Aorta (tissue), 5 donors: Measurements from ENCODE around the gene SLC43A2. TPM values are rescaled to one million over a fixed set of nuclear protein-coding genes. Genes with fewer than 3 reads are reported as not detected.
"Not testable (repeated sequence)": the region's sequence is repeated elsewhere in the genome, so short reads cannot be mapped to it uniquely, and the experiment has no call there.

ENCODE experiments used
- ATAC-seq: fragments of 200-7000 bp; cut with Tn5 transposase; one replicate; pipeline ENCODE4 v1.9.1; 2022; ENCODE audit warnings: moderate library complexity; ENCODE audit not compliant: low FRiP score
- DNase-seq, 2 donors: peaks; one replicate each; pipeline ENCODE4 v3.0.0-alpha.2; 2020
- H3K27ac ChIP-seq, 2 donors: one replicate each; pipeline ENCODE4 v1.5.1; 2013; ENCODE audit warnings: low read length in 2 of 2, mild to moderate bottlenecking in 2 of 2, moderate library complexity in 2 of 2, control low read depth in 1 of 2, inconsistent platforms in 1 of 2, low read depth in 1 of 2
- H3K27me3 ChIP-seq, 2 donors: one replicate each; pipeline ENCODE4 v1.6.1; 2013; ENCODE audit warnings: control low read depth in 1 of 2, low read length in 1 of 2, mild to moderate bottlenecking in 1 of 2, moderate library complexity in 1 of 2; ENCODE audit not compliant: insufficient read depth in 2 of 2, control insufficient read depth in 1 of 2
- H3K36me3 ChIP-seq, 2 donors: one replicate each; pipeline ENCODE4 v1.6.1; 2013; ENCODE audit warnings: control low read depth in 1 of 2, low read length in 1 of 2, mild to moderate bottlenecking in 1 of 2; ENCODE audit not compliant: insufficient read depth in 2 of 2, control insufficient read depth in 1 of 2
- H3K4me1 ChIP-seq, 2 donors: one replicate each; pipeline ENCODE4 v1.6.1; 2013; ENCODE audit warnings: low read length in 2 of 2, control low read depth in 1 of 2, mild to moderate bottlenecking in 1 of 2, moderate library complexity in 1 of 2; ENCODE audit not compliant: insufficient read depth in 2 of 2, control insufficient read depth in 1 of 2
- H3K4me3 ChIP-seq, 2 donors: one replicate each; pipeline ENCODE4 v1.5.1; 2013; ENCODE audit warnings: low read length in 2 of 2, control low read depth in 1 of 2, mild to moderate bottlenecking in 1 of 2
- H3K9me3 ChIP-seq: one replicate; pipeline ENCODE4 v1.6.1; 2013; ENCODE audit warnings: mild to moderate bottlenecking, low read length; ENCODE audit not compliant: control insufficient read depth
- WGBS, 2 donors: extraction: QIAGEN DNeasy Blood & Tissue Kit; methylation state at CpG; one replicate each; pipeline ENCODE4 v1.1.7; 2013; 5-methylcytosine and 5-hydroxymethylcytosine counted together
- intact Hi-C, 2 donors: fragments of 100-400 bp; cut with DNase I; formaldehyde crosslinking; loops; one replicate each; pipeline versions ENCODE4 v1.14.2 to v1.15.0; 2022
- polyA plus RNA-seq, 2 donors: library from polyadenylated mRNA; stranded (reverse); fragments of 200-250 nt; gene quantifications; one replicate each; pipeline ENCODE4 v1.2.3, GENCODE V29; 2013
- total RNA-seq, 2 donors: library from RNA; stranded (reverse); fragmentation: NEBNext Ultra II Directional; extraction: Animal tissue kit (Norgen Biotek cat#: 25700); gene quantifications; one replicate each; pipeline ENCODE4 v1.2.1, GENCODE V29; 2021
- donor health status: healthy with polysubstance abuse.
- donor health status: Bipolar disorder and iron deficiency.
- donor health status: DM: no; HTN: no; CAD: no.
- donor health status: DM: no; HTN: no; CAD: no.
- donor health status: DM: yes; HTN: yes; CAD: no.

The SLC43A2 gene
- total and polyA plus RNA-seq, 4 donors = 2.1 to 25.0 (median 9.6) TPM

DNA sequence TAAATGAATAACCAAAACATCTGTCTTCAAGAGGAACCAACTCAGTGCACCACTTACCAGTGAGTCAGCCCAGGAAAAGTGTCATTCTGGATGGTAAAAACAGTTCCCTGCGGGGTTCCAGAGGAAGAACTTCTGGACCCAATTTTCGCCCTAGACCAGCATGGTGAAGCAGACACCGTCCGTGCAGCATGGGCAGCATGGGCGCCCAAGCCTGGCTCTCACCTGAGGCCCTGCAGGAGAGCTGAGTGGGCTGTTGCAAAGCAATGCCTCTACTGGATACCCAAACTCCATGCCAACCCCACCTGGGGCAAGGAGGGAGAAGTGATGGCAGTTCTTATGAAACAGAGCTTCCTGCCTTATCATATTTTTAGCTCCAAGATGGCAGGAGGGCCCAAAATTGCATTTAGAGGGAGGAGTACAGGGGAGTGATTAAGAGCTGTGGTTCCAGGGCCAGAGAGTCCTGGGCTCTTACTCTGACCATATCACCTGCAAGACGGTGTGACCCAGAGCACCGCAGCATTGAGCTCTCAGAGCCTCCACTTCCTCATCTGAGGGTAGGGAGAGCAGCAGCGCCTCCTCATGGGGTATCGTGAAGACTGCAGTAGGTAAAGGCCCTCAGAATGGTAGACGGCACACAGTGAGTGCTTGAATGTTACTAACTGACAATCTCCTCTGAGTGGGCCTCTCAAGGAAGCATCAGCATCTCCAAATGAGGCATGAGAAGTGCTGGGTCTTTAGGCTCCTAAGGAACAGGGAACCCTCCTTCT lies 95.6 kb downstream of the SLC43A2 start:
- H3K27me3 ChIP-seq = no peaks in the 10 kb centered on the region
- no peak overlapping the region for H3K27ac ChIP-seq
- H3K4me3 ChIP-seq = no peak overlapping the region
- DNase-seq = no peak
- 77 to 78% methylated on average over 10 of the region's 10 CpGs for WGBS, 2 donors
- intact Hi-C loops = no loop called here
- no peaks in the 10 kb centered on the region for H3K36me3 ChIP-seq
- no peaks in the 10 kb centered on the region for H3K4me1 ChIP-seq
- no peaks in the 10 kb centered on the region for H3K9me3 ChIP-seq
- ATAC-seq = no peak

DNA sequence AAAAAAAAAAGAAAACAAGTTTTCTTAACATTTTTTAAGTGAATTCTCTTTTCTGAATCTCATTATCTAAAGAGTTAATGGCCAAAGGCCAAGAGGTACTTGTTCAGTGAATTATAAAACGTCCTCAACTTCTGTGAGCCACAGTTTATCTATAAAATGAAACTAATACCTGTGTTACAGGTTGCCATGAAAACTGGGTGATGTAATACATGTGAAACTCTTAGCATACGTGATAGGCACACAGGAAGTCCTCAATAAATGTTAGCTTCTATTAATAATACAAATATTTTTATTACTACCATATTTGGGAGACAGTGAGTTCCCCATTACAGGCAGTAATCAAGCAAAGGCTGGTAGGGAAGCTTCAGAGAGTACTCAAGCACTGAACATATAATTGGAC lies 98.8 kb downstream of the SLC43A2 start:
- Histone ChIP-seq H3K27me3 (no peaks in the 10 kb centered on the region), H3K4me1 (no peaks in the 10 kb centered on the region), H3K36me3 (peaks cover 3 to 5% of the 10 kb centered on the region in 2 donors), H3K4me3 (no peak overlapping the region), H3K27ac (no peak overlapping the region), H3K9me3 (no peaks in the 10 kb centered on the region)
- 24 to 27% methylated on average over 2 of the region's 2 CpGs for WGBS, 2 donors
- DNase-seq = no peak
- no peak for ATAC-seq
- intact Hi-C loops = no loop called here

DNA sequence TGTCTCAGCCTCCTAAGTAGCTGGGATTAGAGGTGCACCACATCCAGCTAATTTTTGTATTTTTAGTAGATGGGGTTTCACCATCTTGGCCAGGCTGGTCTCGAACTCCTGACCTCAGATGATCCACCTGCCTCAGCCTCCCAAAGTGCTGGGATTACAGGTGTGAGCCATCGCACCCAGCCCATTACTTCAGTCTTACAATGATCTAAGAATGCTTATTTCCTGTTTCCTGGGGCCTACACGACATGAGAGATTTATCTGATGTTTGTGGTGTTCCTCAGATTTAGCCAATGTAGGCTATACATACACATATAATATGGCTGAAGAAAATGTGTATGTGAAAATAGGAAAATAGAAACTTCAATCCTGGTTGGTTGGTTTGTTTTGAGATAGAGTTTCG lies 101.8 kb downstream of the SLC43A2 start:
- 78 to 89% methylated on average over 4 of the region's 4 CpGs for WGBS, 2 donors

DNA sequence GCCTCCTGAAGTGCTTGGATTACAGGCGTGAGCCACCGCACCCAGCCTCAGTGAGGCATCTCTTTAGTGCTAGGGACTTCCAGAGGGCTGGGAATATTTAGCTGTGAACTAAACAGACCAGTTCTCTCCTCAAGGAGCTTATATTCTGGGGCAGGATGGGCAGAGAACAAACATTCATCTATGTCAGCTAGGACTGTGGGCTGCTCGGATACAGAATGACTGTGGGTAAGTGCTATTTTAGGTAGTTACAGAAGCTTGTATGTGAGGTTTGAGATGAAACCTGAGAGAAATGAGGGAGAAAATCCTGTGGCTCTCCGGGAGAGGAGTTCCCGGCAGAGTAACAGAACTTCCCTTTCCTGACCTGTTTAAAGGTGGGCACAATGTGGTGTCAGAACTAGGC lies 106.0 kb downstream of the SLC43A2 start:
- intact Hi-C loops = no loop called here
- Histone ChIP-seq H3K4me1 (no peaks in the 10 kb centered on the region), H3K27me3 (no peaks in the 10 kb centered on the region), H3K36me3 (peaks cover 5 to 6% of the 10 kb centered on the region in 2 donors), H3K4me3 (no peak overlapping the region), H3K27ac (no peak overlapping the region), H3K9me3 (no peaks in the 10 kb centered on the region)
- 91 to 93% methylated on average over 5 of the region's 5 CpGs for WGBS, 2 donors
- DNase-seq = no peak
- no peak for ATAC-seq

More for the DNA sequence above, 101.8 kb downstream of the SLC43A2 start:
- H3K27me3 ChIP-seq, H3K9me3 ChIP-seq, intact Hi-C loops, ATAC-seq, DNase-seq, H3K27ac ChIP-seq, H3K4me1 ChIP-seq, H3K4me3 ChIP-seq, H3K36me3 ChIP-seq: not testable (repeated sequence)

DNA sequence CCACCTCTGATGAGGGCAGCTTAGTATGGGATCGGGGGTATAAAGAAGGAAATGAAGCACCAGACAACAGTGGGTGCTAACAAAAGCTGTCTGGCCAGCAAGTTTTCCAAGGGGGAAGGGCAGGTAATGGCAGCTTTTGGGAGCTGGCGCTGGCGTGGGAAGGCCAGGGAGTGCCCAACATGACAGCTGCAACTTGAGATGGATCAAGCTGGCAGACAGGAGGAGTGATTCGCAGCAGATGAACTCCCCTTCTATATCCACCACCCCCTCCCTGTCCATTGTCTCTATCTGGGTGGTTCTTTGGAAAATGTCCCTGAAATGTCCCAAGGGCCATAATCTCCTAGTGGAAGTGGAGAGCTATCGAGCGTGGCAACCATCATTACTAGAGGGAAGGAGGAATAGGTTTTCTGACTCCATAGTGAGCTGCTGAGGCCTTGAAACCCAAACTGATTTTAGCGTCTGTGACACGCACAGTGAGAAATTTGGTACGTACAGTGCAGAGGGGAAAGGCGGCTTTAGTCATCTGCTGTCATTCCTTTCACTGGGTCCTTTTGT lies 107.5 kb downstream of the SLC43A2 start:
- Histone ChIP-seq H3K9me3 (no peaks in the 10 kb centered on the region), H3K4me3 (no peak overlapping the region), H3K27ac (no peak overlapping the region), H3K4me1 (no peaks in the 10 kb centered on the region), H3K27me3 (no peaks in the 10 kb centered on the region), H3K36me3 (peaks cover 5 to 6% of the 10 kb centered on the region in 2 donors)
- intact Hi-C loops = no loop called here
- ATAC-seq (no peak), DNase-seq (no peak)
- WGBS, 2 donors = 82 to 87% methylated on average over 10 of the region's 10 CpGs

DNA sequence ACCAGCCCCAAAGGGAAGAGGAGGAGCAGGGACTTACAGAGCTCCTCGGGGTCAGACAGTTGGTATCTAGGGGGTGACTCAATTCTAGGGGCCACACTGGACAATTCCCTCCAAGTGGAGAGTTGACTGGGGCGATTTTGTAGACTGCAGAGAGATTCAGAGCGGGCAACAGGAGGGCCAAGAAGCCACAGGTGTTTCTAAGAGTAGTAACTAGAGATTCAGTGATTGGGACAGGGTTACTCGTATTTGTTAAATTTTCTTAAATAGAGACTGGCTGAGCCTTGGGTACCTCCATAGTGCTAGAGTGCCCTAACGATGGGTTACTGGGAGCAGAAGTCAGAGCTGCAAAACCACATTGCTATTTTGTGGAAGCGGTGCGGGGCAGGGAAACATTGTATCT lies 109.0 kb downstream of the SLC43A2 start:
- peaks cover 0 to 3% of the 10 kb centered on the region in 2 donors for H3K36me3 ChIP-seq
- no peak for DNase-seq
- H3K27ac ChIP-seq = no peak overlapping the region
- ATAC-seq = no peak
- intact Hi-C loops = loop anchor here (5.0 to 10.0 kb wide), 5 partner anchors 125 to 262 kb away; no protein-coding TSS in a partner anchor
- WGBS, 2 donors = 86 to 88% methylated on average over 7 of the region's 7 CpGs
- no peak overlapping the region for H3K4me3 ChIP-seq
- H3K9me3 ChIP-seq = no peaks in the 10 kb centered on the region
- H3K4me1 ChIP-seq = no peaks in the 10 kb centered on the region
- H3K27me3 ChIP-seq = no peaks in the 10 kb centered on the region

Other genes with a start within 250 kb of the SLC43A2 start
- 100 to 1,000 TPM; 277 to 285 TPM for gene YWHAE, start 228.6 kb downstream of the SLC43A2 start, total RNA-seq
- gene YWHAE, start 228.6 kb downstream of the SLC43A2 start, polyA plus RNA-seq = 100 to 1,000 TPM; 174 to 220 TPM
- gene CRK, start 172.6 kb downstream of the SLC43A2 start, total RNA-seq = 10 to 100 TPM; 55.3 to 63.8 TPM
- 10 to 100 TPM; 33.5 to 40.9 TPM for gene CRK, start 172.6 kb downstream of the SLC43A2 start, polyA plus RNA-seq
- 100 to 1,000 TPM; 273 to 354 TPM for gene MYO1C, start 136.1 kb downstream of the SLC43A2 start, total RNA-seq
- gene MYO1C, start 136.1 kb downstream of the SLC43A2 start, polyA plus RNA-seq = 100 to 1,000 TPM in 1 of 2 donors, 10 to 100 TPM in 1; 62.6 to 130 TPM
- gene INPP5K, start 112.2 kb downstream of the SLC43A2 start, total RNA-seq = 10 to 100 TPM; 35.7 to 40.7 TPM
- gene INPP5K, start 112.2 kb downstream of the SLC43A2 start, polyA plus RNA-seq = 10 to 100 TPM; 13.5 to 51.3 TPM
- gene PITPNA, start 66.0 kb downstream of the SLC43A2 start, total RNA-seq = 10 to 100 TPM; 56.5 to 59.8 TPM
- gene PITPNA, start 66.0 kb downstream of the SLC43A2 start, polyA plus RNA-seq = 10 to 100 TPM; 27.2 to 32.2 TPM
- gene SCARF1, start 16.9 kb upstream of the SLC43A2 start, total RNA-seq = 10 to 100 TPM; 13.8 to 31.6 TPM
- gene SCARF1, start 16.9 kb upstream of the SLC43A2 start, polyA plus RNA-seq = 1 to 10 TPM in 1 of 2 donors, under 1 TPM in 1; 0.63 to 5.4 TPM
- gene RILP, start 21.0 kb upstream of the SLC43A2 start, total RNA-seq = 10 to 100 TPM in 1 of 2 donors, 1 to 10 TPM in 1; 7.0 to 12.0 TPM
- 10 to 100 TPM; 16.4 to 19.4 TPM for gene RILP, start 21.0 kb upstream of the SLC43A2 start, polyA plus RNA-seq
- 100 to 1,000 TPM; 183 to 235 TPM for gene PRPF8, start 56.0 kb upstream of the SLC43A2 start, total RNA-seq
- 10 to 100 TPM; 14.7 to 88.9 TPM for gene PRPF8, start 56.0 kb upstream of the SLC43A2 start, polyA plus RNA-seq
- gene TLCD2, start 81.5 kb upstream of the SLC43A2 start, total RNA-seq = 1 to 10 TPM; 9.5 to 10.0 TPM
- gene TLCD2, start 81.5 kb upstream of the SLC43A2 start, polyA plus RNA-seq = 1 to 10 TPM; 2.7 to 3.5 TPM
- gene WDR81, start 95.9 kb upstream of the SLC43A2 start, total RNA-seq = 10 to 100 TPM; 16.1 to 27.3 TPM
- gene WDR81, start 95.9 kb upstream of the SLC43A2 start, polyA plus RNA-seq = 10 to 100 TPM in 1 of 2 donors, 1 to 10 TPM in 1; 3.0 to 13.1 TPM
- gene SERPINF2, start 114.0 kb upstream of the SLC43A2 start, total RNA-seq = 10 to 100 TPM; 14.9 to 15.1 TPM
- gene SERPINF2, start 114.0 kb upstream of the SLC43A2 start, polyA plus RNA-seq = 1 to 10 TPM in 1 of 2 donors, under 1 TPM in 1; 0.13 to 1.0 TPM
- gene SERPINF1, start 133.2 kb upstream of the SLC43A2 start, total RNA-seq = 100 to 1,000 TPM; 378 to 941 TPM
- gene SERPINF1, start 133.2 kb upstream of the SLC43A2 start, polyA plus RNA-seq = 10 to 100 TPM in 1 of 2 donors, 1 to 10 TPM in 1; 5.3 to 48.1 TPM
- gene SMYD4, start 201.1 kb upstream of the SLC43A2 start, total RNA-seq = 10 to 100 TPM; 15.0 to 19.2 TPM
- 1 to 10 TPM; 2.4 to 9.5 TPM for gene SMYD4, start 201.1 kb upstream of the SLC43A2 start, polyA plus RNA-seq
- gene RPA1, start 201.2 kb upstream of the SLC43A2 start, total RNA-seq = 10 to 100 TPM; 65.0 to 75.0 TPM
- 10 to 100 TPM; 17.2 to 23.8 TPM for gene RPA1, start 201.2 kb upstream of the SLC43A2 start, polyA plus RNA-seq